ENCODE data around the gene PLXDC1.

- TF ChIP-seq CTCF (IDR thresholded peaks at IDR 0.05; ENCODE audit: low read depth, low read length), result no peak
- TF ChIP-seq EZH2phosphoT487 (IDR thresholded peaks at IDR 0.05; ENCODE audit: low read depth), result no peak
Observed at GRCh38 chr17:39110435-39111136, 40.9 kb downstream of the PLXDC1 start.
